ENCODE measurements around the gene GTPBP4.

GRCh38 chr10:963186-963585 lies 25.0 kb upstream of the GTPBP4 start:
- TF ChIP-seq, protein P1, sequence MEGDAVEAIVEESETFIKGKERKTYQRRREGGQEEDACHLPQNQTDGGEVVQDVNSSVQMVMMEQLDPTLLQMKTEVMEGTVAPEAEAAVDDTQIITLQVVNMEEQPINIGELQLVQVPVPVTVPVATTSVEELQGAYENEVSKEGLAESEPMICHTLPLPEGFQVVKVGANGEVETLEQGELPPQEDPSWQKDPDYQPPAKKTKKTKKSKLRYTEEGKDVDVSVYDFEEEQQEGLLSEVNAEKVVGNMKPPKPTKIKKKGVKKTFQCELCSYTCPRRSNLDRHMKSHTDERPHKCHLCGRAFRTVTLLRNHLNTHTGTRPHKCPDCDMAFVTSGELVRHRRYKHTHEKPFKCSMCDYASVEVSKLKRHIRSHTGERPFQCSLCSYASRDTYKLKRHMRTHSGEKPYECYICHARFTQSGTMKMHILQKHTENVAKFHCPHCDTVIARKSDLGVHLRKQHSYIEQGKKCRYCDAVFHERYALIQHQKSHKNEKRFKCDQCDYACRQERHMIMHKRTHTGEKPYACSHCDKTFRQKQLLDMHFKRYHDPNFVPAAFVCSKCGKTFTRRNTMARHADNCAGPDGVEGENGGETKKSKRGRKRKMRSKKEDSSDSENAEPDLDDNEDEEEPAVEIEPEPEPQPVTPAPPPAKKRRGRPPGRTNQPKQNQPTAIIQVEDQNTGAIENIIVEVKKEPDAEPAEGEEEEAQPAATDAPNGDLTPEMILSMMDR (IDR thresholded peaks at IDR 0.05), result no peak
- TF ChIP-seq GRHL2 (CRISPR knock-in tag; IDR thresholded peaks at IDR 0.05; ENCODE audit: insufficient replicate concordance, severe bottlenecking) (no peak), ZNF532 (CRISPR knock-in tag; IDR thresholded peaks at IDR 0.05; ENCODE audit: borderline replicate concordance) (no peak), ZNF138 (CRISPR knock-in tag; conservative IDR thresholded peaks at IDR 0.05) (no peak), AFF4 (CRISPR knock-in tag; IDR thresholded peaks at IDR 0.05; ENCODE audit: borderline replicate concordance) (no peak), JUN (CRISPR knock-in tag; IDR thresholded peaks at IDR 0.05) (no peak)

Measured in WTC11 (cell line).